Neural crest cell (in vitro differentiated cells): ENCODE results near the gene DUSP9. TPM values are rescaled to one million over a fixed set of nuclear protein-coding genes. Genes with fewer than 3 reads are reported as not detected.
"Not testable (repeated sequence)": the region's sequence is repeated elsewhere in the genome, so short reads cannot be mapped to it uniquely, and the experiment has no call there.

Experiments
- DNase-seq: peaks from one replicate; pipeline ENCODE4 v3.0.0; 2021; ENCODE audit warnings: low read depth, mixed read lengths, low spot score
- H3K27ac Mint-ChIP-seq: one replicate; pipeline ENCODE4 v1.8.0; 2021; ENCODE audit warnings: mild to moderate bottlenecking, mixed read lengths; ENCODE audit not compliant: unreplicated experiment
- H3K27me3 Mint-ChIP-seq: 2 replicates; pipeline ENCODE4 v1.8.0; 2021; ENCODE audit warnings: low read depth, mild to moderate bottlenecking, mixed read lengths
- H3K36me3 Mint-ChIP-seq: 2 replicates; pipeline ENCODE4 v1.8.0; 2021; ENCODE audit warnings: low read depth, mild to moderate bottlenecking, mixed read lengths
- H3K4me1 Mint-ChIP-seq: 2 replicates; pipeline ENCODE4 v1.8.0; 2021; ENCODE audit warnings: mixed read lengths
- H3K4me3 Mint-ChIP-seq: one replicate; pipeline ENCODE4 v1.8.0; 2021; ENCODE audit warnings: mild to moderate bottlenecking, mixed read lengths
- H3K9me3 Mint-ChIP-seq: 2 replicates; pipeline ENCODE4 v1.8.0; 2021; ENCODE audit warnings: mixed read lengths
- total RNA-seq: library from RNA; stranded (reverse); gene quantifications from 2 replicates; pipeline ENCODE4 v1.2.1, GENCODE V29; 2021
- TF ChIP-seq, protein P1 (sequence below): fragments of 200-600 bp; sonication (generic); conservative IDR thresholded peaks from 2 replicates; pipeline ENCODE4 v1.5.0; 2021; ENCODE audit warnings: antibody characterized with exemption, mild to moderate bottlenecking

The DUSP9 gene
- total RNA-seq, 1 donor from 2014 or later, result 1.7 TPM

DNA sequence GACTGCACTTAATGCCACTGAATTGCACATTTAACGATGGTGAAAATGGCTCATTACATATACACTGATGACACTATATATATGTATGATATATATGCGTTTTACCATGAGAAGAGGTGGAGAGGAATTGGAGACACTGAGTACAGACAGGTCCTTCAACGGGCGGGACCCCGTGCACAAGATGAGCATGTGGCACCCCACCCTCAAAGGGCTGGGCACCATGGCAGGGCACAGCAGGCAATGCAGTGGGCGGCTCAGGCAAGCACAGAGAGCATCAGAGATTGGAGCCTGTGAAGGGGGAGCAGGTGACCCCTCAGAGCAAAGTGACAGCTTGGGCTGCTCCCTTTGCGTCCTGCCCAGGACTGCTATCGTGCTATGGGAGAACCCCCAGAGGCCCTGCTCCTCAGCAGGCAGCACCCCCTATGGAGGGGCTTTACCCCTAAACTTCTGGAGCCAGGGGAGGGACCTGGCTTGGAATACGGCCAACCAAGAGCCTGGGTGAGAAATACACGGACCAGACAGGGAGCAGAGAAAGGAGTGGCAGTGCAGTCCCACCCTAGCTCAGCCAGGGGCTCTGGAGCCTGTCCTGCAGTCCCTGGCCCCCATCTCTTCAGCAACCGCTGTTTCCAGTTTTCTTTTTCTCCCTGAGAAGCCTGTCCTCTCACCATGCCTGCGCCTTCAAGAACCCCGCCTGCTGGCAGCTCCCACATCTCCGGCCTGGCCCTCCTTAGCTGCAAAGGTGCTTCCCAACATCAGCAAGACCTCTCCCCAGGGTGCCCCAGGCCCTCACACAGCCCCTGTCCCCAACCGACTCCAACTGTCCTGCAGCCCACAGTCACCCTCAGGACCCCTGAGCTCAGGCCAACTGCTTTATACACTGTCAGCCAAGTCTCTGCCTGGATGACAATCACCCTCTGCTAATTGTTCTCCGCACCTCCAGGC, 51.2 kb downstream of the DUSP9 start:
- Mint-ChIP-seq H3K27ac (no peak overlapping the region), H3K4me3 (peak overlapping the region; percentile 68), H3K36me3 (peaks cover 5% of the 10 kb centered on the region), H3K27me3 (peaks cover 14% of the 10 kb centered on the region), H3K4me1 (peaks cover 6% of the 10 kb centered on the region), H3K9me3 (no peaks in the 10 kb centered on the region)
- TF ChIP-seq, protein P1, sequence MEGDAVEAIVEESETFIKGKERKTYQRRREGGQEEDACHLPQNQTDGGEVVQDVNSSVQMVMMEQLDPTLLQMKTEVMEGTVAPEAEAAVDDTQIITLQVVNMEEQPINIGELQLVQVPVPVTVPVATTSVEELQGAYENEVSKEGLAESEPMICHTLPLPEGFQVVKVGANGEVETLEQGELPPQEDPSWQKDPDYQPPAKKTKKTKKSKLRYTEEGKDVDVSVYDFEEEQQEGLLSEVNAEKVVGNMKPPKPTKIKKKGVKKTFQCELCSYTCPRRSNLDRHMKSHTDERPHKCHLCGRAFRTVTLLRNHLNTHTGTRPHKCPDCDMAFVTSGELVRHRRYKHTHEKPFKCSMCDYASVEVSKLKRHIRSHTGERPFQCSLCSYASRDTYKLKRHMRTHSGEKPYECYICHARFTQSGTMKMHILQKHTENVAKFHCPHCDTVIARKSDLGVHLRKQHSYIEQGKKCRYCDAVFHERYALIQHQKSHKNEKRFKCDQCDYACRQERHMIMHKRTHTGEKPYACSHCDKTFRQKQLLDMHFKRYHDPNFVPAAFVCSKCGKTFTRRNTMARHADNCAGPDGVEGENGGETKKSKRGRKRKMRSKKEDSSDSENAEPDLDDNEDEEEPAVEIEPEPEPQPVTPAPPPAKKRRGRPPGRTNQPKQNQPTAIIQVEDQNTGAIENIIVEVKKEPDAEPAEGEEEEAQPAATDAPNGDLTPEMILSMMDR, result no peak
- no peak for DNase-seq

GRCh38 chrX:153699210-153699783, 52.3 kb downstream of the DUSP9 start:
- not testable (repeated sequence) for H3K36me3 Mint-ChIP-seq, H3K9me3 Mint-ChIP-seq
- peaks cover 14% of the 10 kb centered on the region for H3K27me3 Mint-ChIP-seq

GRCh38 chrX:153699784-153700371, 52.9 kb downstream of the DUSP9 start:
- H3K9me3 Mint-ChIP-seq, H3K27ac Mint-ChIP-seq, H3K36me3 Mint-ChIP-seq, DNase-seq, H3K4me1 Mint-ChIP-seq, H3K4me3 Mint-ChIP-seq: not testable (repeated sequence)
- peaks cover 14% of the 10 kb centered on the region for H3K27me3 Mint-ChIP-seq

More at GRCh38 chrX:153699210-153699783, 52.3 kb downstream of the DUSP9 start:
- not testable (repeated sequence) for H3K4me1 Mint-ChIP-seq, H3K27ac Mint-ChIP-seq, DNase-seq
- H3K4me3 Mint-ChIP-seq, result peak overlapping the region; percentile 19

DNA sequence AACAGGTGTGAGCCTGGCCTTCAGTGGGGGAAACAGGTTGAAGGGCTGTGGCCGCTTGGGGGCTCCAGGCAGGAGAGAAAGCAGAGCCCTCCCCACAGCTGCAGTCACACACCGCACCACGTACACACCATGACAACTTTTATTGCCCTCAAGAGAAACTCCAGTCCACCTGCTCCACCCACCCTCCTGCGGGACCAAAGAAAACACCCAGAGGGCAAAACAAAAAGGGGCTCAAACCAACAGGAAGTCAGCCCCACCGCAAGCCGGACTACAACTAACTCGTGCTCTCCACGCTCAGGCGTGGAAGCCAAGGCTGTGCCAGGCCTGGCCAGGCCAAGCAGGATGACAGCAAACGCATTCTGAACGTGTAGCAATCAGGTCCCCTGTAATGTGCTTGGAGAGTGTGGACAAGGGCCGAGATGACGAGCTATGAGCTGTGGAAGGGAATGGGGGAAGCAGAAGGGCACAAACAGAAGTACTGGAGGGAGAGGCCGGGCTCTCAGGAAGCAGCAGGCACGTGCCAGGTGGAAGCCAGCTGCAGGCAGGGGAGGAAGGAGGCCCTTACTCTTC, 53.5 kb downstream of the DUSP9 start:
- Mint-ChIP-seq H3K36me3 (peaks cover 5% of the 10 kb centered on the region), H3K4me3 (no peak overlapping the region), H3K4me1 (peaks cover 6% of the 10 kb centered on the region), H3K9me3 (no peaks in the 10 kb centered on the region), H3K27me3 (peaks cover 14% of the 10 kb centered on the region), H3K27ac (no peak overlapping the region)
- DNase-seq, result no peak
- TF ChIP-seq, protein P1, result no peak

Other genes starting within 250 kb of the DUSP9 start
- gene PNMA6E, start 245.9 kb upstream of the DUSP9 start, total RNA-seq, result not detected in 2 replicates
- gene ZFP92, start 235.7 kb upstream of the DUSP9 start, total RNA-seq, result 0.23 and 0.39 TPM in 2 replicates
- gene TREX2, start 201.1 kb upstream of the DUSP9 start, total RNA-seq, result 0.77 and 1.6 TPM in 2 replicates
- gene HAUS7, start 176.6 kb upstream of the DUSP9 start, total RNA-seq, result 51.8 and 58.8 TPM in 2 replicates
- gene BGN, start 152.2 kb upstream of the DUSP9 start, total RNA-seq, result 80.6 and 85.2 TPM in 2 replicates
- 0.05 and 0.11 TPM in 2 replicates for gene ATP2B3, start 129.6 kb upstream of the DUSP9 start, total RNA-seq
- gene CCNQ, start 48.1 kb upstream of the DUSP9 start, total RNA-seq, result 24.4 and 25.3 TPM in 2 replicates
- gene PNCK, start 26.6 kb downstream of the DUSP9 start, total RNA-seq, result 9.4 and 10.2 TPM in 2 replicates
- gene SLC6A8, start 40.7 kb downstream of the DUSP9 start, total RNA-seq, result 123 and 125 TPM in 2 replicates
- 117 and 118 TPM in 2 replicates for gene BCAP31, start 77.2 kb downstream of the DUSP9 start, total RNA-seq
- 6.0 and 6.6 TPM in 2 replicates for gene ABCD1, start 77.7 kb downstream of the DUSP9 start, total RNA-seq
- 15.7 and 16.2 TPM in 2 replicates for gene PLXNB3, start 117.0 kb downstream of the DUSP9 start, total RNA-seq
- gene SRPK3, start 133.8 kb downstream of the DUSP9 start, total RNA-seq, result 0.14 and 0.30 TPM in 2 replicates
- 50.2 and 52.6 TPM in 2 replicates for gene IDH3G, start 147.2 kb downstream of the DUSP9 start, total RNA-seq
- gene SSR4, start 147.5 kb downstream of the DUSP9 start, total RNA-seq, result 183 and 187 TPM in 2 replicates
- 48.8 and 52.5 TPM in 2 replicates for gene PDZD4, start 183.3 kb downstream of the DUSP9 start, total RNA-seq
- 133 and 137 TPM in 2 replicates for gene L1CAM, start 239.0 kb downstream of the DUSP9 start, total RNA-seq